GM19099 (cell line): ENCODE results near the gene ENC1.
A peak's percentile ranks its signal among the peaks of the same experiment; 100 is the strongest.

ENCODE experiments used
- POLR2A ChIP-seq: IDR thresholded peaks from 3 replicates; pipeline ENCODE4 v1.6.1; 2011; ENCODE audit warnings: low read depth; ENCODE audit not compliant: insufficient read length; ENCODE audit errors: extremely low read depth

ENC1 gene, protein sequence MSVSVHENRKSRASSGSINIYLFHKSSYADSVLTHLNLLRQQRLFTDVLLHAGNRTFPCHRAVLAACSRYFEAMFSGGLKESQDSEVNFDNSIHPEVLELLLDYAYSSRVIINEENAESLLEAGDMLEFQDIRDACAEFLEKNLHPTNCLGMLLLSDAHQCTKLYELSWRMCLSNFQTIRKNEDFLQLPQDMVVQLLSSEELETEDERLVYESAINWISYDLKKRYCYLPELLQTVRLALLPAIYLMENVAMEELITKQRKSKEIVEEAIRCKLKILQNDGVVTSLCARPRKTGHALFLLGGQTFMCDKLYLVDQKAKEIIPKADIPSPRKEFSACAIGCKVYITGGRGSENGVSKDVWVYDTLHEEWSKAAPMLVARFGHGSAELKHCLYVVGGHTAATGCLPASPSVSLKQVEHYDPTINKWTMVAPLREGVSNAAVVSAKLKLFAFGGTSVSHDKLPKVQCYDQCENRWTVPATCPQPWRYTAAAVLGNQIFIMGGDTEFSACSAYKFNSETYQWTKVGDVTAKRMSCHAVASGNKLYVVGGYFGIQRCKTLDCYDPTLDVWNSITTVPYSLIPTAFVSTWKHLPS

GRCh38 chr5:74640450-74640953 is at the start of gene ENC1:
Gene ENC1, minus strand, starts transcription at chr5:74640728. Its CDS starts 4,243 bp downstream, at chr5:74636485.
- TF ChIP-seq POLR2A, result peak; percentile 99

DNA sequence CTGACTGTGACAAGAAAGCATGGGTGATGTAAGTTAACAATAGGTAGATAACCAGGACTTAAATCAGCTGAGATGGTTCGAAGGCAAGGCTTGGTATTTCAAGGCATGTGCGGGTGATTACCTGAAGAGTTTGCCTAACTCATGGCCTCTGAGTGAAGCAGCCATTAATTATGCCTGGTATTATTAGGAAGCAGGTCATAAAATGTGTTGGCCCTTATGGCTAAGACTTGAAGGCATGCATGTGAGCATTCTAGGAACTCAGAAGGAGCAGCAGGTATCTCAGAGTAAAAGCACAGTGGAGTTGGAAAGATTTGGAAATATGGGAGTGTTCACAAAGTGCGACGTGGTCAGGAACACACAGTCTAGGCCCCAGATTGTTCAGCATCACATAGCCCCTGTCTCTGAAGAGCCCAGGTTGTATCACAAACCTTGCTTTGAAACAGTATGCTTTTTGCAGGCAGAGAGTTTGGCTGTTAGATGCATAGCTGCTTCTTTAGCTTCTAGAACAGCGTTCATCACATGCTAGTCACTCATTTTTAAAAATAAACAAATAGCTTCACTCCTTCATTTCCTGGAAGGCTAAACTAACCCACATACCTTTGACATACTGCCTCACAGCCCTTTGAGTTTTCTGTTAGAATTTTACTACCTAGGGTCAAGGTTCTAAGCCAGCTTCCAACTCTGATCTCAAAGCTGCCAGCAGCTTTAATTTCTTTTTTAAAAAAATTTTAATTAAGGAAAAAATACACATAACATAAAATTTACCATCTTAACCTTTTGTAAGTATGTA is 46.6 kb upstream of the ENC1 start:
- no peak for TF ChIP-seq POLR2A

- TF ChIP-seq POLR2A, result no peak
Measured at GRCh38 chr5:74685979-74686631, 45.6 kb upstream of the ENC1 start.

DNA sequence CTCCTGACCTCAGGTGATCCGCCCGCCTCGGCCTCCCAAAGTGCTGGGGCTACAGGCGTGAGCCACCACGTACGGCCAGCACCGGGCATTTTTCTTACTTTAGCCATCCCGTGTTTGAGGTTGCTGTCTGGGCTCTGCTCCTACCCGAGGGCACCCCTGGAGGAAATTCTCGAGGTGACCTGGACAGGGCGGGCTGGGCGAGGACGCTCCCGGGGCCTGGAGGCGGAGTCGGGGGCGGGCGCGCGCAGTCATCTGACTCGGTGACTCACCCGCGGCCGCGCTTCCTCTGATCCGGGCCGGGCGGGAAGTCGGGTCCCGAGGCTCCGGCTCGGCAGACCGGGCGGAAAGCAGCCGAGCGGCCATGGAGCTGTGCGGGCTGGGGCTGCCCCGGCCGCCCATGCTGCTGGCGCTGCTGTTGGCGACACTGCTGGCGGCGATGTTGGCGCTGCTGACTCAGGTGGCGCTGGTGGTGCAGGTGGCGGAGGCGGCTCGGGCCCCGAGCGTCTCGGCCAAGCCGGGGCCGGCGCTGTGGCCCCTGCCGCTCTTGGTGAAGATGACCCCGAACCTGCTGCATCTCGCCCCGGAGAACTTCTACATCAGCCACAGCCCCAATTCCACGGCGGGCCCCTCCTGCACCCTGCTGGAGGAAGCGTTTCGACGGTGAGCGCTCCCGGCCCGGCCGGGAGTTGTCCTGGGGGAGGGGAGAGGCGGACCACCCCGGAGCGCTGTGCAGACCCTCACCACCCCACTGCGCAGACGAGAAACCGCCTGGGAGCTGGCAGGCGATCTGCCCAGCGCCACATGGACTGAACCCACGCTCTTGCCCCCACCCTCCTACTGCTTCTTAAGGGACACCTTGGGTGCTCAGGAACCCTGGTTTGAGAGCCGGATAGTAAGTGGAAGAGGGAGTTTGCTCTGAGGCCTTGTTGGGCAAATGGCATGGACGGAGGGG is 44.6 kb upstream of the ENC1 start, which contains the start of gene HEXB:
Gene HEXB, plus strand, starts transcription at position 334 of the 952 bp plus-strand sequence. Its CDS starts 28 bp downstream, at position 362.
- TF ChIP-seq POLR2A, result peak; percentile 87

GRCh38 chr5:74679966-74680365 is 39.4 kb upstream of the ENC1 start:
- no peak for TF ChIP-seq POLR2A

GRCh38 chr5:74673011-74673790 is 32.7 kb upstream of the ENC1 start:
- TF ChIP-seq POLR2A, result no peak

DNA sequence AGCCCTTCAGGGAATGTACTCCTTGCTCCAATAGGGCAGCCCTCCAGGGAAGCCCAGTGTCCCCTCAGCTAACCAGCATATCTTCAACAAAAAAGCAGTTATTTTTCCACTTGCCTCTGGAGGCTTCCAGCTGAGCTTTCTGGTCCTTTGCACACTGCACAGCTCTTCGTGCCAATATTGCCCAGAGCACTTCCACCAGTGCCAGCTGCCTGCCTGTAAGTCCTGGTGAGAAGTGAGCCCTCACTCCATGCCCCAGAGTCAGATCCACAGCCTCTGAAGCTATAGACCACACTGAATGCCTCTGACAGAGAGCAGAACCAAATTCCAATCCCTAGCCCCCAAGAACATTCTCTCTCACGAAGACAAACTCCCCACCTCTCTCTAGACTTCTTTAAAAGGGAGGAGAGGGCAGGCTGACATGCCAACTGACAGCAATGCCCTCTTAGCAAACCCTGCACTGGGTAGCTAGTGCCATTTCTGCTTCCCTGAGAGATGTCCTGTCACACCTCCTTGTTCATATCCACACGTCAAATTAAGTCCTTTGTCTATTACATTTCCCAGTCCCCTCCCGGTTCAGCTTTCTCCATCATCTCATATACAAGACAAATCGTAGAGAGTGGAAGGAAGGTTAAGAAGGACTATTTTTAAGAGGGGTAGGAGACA is 31.8 kb upstream of the ENC1 start:
- TF ChIP-seq POLR2A, result no peak

GRCh38 chr5:74670396-74671038 is 30.0 kb upstream of the ENC1 start:
- TF ChIP-seq POLR2A, result no peak

DNA sequence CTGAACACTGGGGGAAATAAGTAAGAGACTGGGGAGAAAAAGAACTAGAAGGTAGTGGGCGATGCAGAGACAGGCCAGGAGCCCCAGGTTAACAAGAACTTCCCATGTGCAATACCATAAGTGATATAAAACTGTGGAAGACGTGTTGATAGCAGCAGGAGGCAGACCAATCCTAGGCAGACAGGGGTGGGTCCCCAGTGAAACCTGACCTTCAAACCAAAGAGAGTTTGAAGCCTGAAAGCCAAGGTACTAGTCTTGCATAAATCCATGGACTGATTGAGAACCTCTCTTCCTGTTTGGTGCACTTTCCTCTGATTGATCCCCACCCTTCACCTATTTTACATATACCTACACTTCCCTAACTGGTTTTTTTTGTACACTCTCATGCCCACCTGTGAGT is 29.3 kb upstream of the ENC1 start:
- no peak for TF ChIP-seq POLR2A

DNA sequence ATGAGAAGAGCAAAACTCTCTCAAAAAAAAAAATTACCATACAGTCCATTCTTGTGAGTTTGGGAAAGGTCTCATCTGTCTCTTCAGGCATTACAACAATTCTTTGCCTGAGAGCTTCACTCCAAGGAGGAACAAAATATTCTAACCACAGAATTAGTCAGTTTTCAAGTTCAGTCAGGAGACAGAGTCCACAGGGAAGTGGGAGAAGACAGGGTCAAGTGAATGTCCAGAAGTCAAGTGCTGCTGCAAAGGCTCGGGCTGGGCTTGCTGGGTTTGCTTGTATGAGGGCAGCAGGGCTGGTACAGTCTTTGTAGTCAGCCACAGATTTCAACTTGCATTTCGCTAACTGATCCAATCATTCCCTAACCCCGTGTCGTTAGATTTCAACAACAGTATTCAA is 26.9 kb upstream of the ENC1 start:
- TF ChIP-seq POLR2A, result no peak

GRCh38 chr5:74665816-74666215 is 25.3 kb upstream of the ENC1 start:
- no peak for TF ChIP-seq POLR2A

- no peak for TF ChIP-seq POLR2A
Measured at GRCh38 chr5:74665273-74665672, 24.7 kb upstream of the ENC1 start.
